PFSK-1 (cell line): ENCODE results near the gene B3GNT9.

Experiments
- FOXP2 ChIP-seq: optimal IDR thresholded peaks from 2 replicates; pipeline ENCODE3; 2011; ENCODE audit warnings: borderline replicate concordance, control low read depth, inconsistent platforms; ENCODE audit not compliant: insufficient read depth; ENCODE audit errors: extremely low read length, extremely low read depth
- POLR2AphosphoS5 ChIP-seq: IDR thresholded peaks from 2 replicates; pipeline ENCODE4 v1.6.1; 2012; ENCODE audit warnings: low read depth, mild to moderate bottlenecking, control low read depth, low read length, moderate library complexity
- REST ChIP-seq, 2 experiments: IDR thresholded peaks; 2 replicates each; pipeline versions ENCODE4 v1.6.1 to v1.8.0; 2011 to 2012; ENCODE audit warnings: low read depth in 2 of 2, low read length in 2 of 2, control low read depth in 1 of 2, inconsistent platforms in 1 of 2, mild to moderate bottlenecking in 1 of 2, moderate library complexity in 1 of 2; ENCODE audit not compliant: insufficient read depth in 1 of 2
- SIN3A ChIP-seq: IDR thresholded peaks from 2 replicates; pipeline ENCODE4 v1.6.1; 2012; ENCODE audit warnings: mild to moderate bottlenecking, low read length, moderate library complexity, borderline replicate concordance; ENCODE audit not compliant: insufficient read depth
- TAF1 ChIP-seq: IDR thresholded peaks from 2 replicates; pipeline ENCODE4 v1.6.1; 2012; ENCODE audit warnings: low read length, control low read depth, borderline replicate concordance; ENCODE audit not compliant: insufficient read depth

GRCh38 chr16:67199808-67200198 lies 49.0 kb upstream of the B3GNT9 start:
- TF ChIP-seq TAF1, result no peak
- no peak for TF ChIP-seq POLR2AphosphoS5
- no peak for TF ChIP-seq REST (IDR thresholded peaks at IDR 0.05; ENCODE audit: insufficient read depth in 1 of 2, low read depth in 2 of 2, low read length in 2 of 2)
- no peak for TF ChIP-seq SIN3A
- no peak for TF ChIP-seq FOXP2
